AG04450 (cell line): ENCODE results near the gene ATP11A. TPM values are rescaled to one million over a fixed set of nuclear protein-coding genes. Genes with fewer than 3 reads are reported as not detected.

Experiments used
- CTCF ChIA-PET: fragments of 300-600, 350-600 bp; formaldehyde crosslinking; extraction: SDS; loops from one replicate; lab custom pipeline; 2022; ENCODE audit warnings: antibody characterized with exemption, inconsistent platforms; lab: Charles Lee
- POLR2A ChIA-PET: fragments of 350-600 bp; formaldehyde crosslinking; extraction: SDS; loops from one replicate; lab custom pipeline; 2021; ENCODE audit warnings: antibody characterized with exemption, inconsistent platforms; lab: Yijun Ruan, JAX
- DNase-seq: peaks from one replicate; pipeline ENCODE4 v3.0.0-alpha.2; 2011; ENCODE audit warnings: low read depth, low spot score
- H3K27ac ChIP-seq: one replicate; pipeline ENCODE4 v1.5.1; 2012; ENCODE audit warnings: low read depth, low read length, control low read depth
- H3K27me3 ChIP-seq: one replicate; pipeline ENCODE4 v1.6.0; 2012; ENCODE audit warnings: low read length; ENCODE audit not compliant: control insufficient read depth, insufficient read depth
- H3K4me3 ChIP-seq: 2 replicates; pipeline ENCODE4 v1.5.1; 2011; ENCODE audit warnings: mild to moderate bottlenecking, low read depth, low read length, control low read depth
- H3K9me3 ChIP-seq: 2 replicates; pipeline ENCODE4 v1.5.1; 2012; ENCODE audit warnings: low read length; ENCODE audit not compliant: control insufficient read depth, insufficient read depth
- CTCF ChIP-seq: IDR thresholded peaks from 2 replicates; pipeline ENCODE4 v1.5.1; 2011; ENCODE audit warnings: low read depth, low read length, control low read depth, inconsistent platforms
- polyA plus RNA-seq: library from polyadenylated mRNA; depleted of rRNA; stranded (reverse); fragments of >200 nt; gene quantifications from 2 replicates; pipeline ENCODE4 v1.2.3, GENCODE V29; 2011

ATP11A gene
- polyA plus RNA-seq, 1 experiment: 5.8 TPM

GRCh38 chr13:112846411-112847115 lies 156.7 kb downstream of the ATP11A start:
- Histone ChIP-seq H3K27me3 (no peaks in the 10 kb centered on the region), H3K27ac (no peak overlapping the region), H3K9me3 (peaks cover 3% of the 10 kb centered on the region; the same call in 1 of the 2 replicates), H3K4me3 (no peak overlapping the region)
- ChIA-PET POLR2A (no interaction called here), CTCF (no interaction called here)
- TF ChIP-seq CTCF: no peak
- DNase-seq: no peak

GRCh38 chr13:112849500-112849899 lies 159.7 kb downstream of the ATP11A start:
- no peaks in the 10 kb centered on the region for H3K27me3 ChIP-seq
- H3K9me3 ChIP-seq: peaks cover 3% of the 10 kb centered on the region; the same call in 1 of the 2 replicates
- ChIA-PET CTCF (interaction anchor here (0.6 kb wide), 1 partner anchor 168 kb away, joined by 3 read pairs; no protein-coding TSS in a partner anchor), POLR2A (no interaction called here)
- no peak for TF ChIP-seq CTCF
- no peak overlapping the region for H3K4me3 ChIP-seq
- no peak for DNase-seq
- no peak overlapping the region for H3K27ac ChIP-seq

- POLR2A ChIA-PET: no interaction called here
- Histone ChIP-seq H3K4me3 (no peak overlapping the region), H3K27me3 (no peaks in the 10 kb centered on the region), H3K27ac (no peak overlapping the region), H3K9me3 (peaks cover 3% of the 10 kb centered on the region; the same call in 1 of the 2 replicates)
- CTCF ChIA-PET: interaction anchor here (0.6 kb wide), 1 partner anchor 169 kb away, joined by 3 read pairs; no protein-coding TSS in a partner anchor
- no peak for DNase-seq
- no peak for TF ChIP-seq CTCF
These were observed 160.4 kb downstream of the ATP11A start for GRCh38 chr13:112850273-112850672.

- H3K9me3 ChIP-seq: peaks cover 3% of the 10 kb centered on the region
- TF ChIP-seq CTCF: no peak
- ChIA-PET CTCF (interaction anchor here (2.1 kb wide), 1 partner anchor 245 kb away, joined by 6 read pairs; no protein-coding TSS in a partner anchor), POLR2A (no interaction called here)
- H3K27ac ChIP-seq: no peak overlapping the region
- no peak overlapping the region for H3K4me3 ChIP-seq
- DNase-seq: no peak
- H3K27me3 ChIP-seq: no peaks in the 10 kb centered on the region
These were observed 161.5 kb downstream of the ATP11A start for GRCh38 chr13:112851107-112852038.

GRCh38 chr13:112852392-112852791 lies 162.6 kb downstream of the ATP11A start:
- Histone ChIP-seq H3K4me3 (no peak overlapping the region), H3K27ac (no peak overlapping the region), H3K9me3 (peaks cover 3% of the 10 kb centered on the region), H3K27me3 (no peaks in the 10 kb centered on the region)
- DNase-seq: no peak
- CTCF ChIA-PET: interaction anchor here (2.1 kb wide), 1 partner anchor 246 kb away, joined by 6 read pairs; no protein-coding TSS in a partner anchor
- POLR2A ChIA-PET: no interaction called here
- TF ChIP-seq CTCF: no peak
